ENCODE data around the gene SHC3. TPM values are rescaled to one million over a fixed set of nuclear protein-coding genes. Genes with fewer than 3 reads are reported as not detected.

The SHC3 gene
- total and polyA plus RNA-seq, 9 of the 15 experiments (the other 6 are each of a cell fraction or from before 2014, with no cell fraction given), result not detected

GRCh38 chr9:89179895-89180734 is 1.5 kb upstream of the SHC3 start:
- FAIRE-seq (no peak), ATAC-seq (no peak; the same call in 2 of the 3 replicates), DNase-seq (ENCODE audit: extremely low read depth in 1 of 4, low spot score in 3 of 4) (peak; percentile 9 to 18 (median 16))
- TF ChIP-seq CEBPB (tag; IDR thresholded peaks at IDR 0.05), result peak; percentile 34; the same call in 1 of the 2 replicates
- TF ChIP-seq JUND (IDR thresholded peaks at IDR 0.05; ENCODE audit: borderline replicate concordance, low read depth, low read length), result peak; percentile 26; the same call in 1 of the 2 replicates
- no peak for TF ChIP-seq JUND (tag; IDR thresholded peaks at IDR 0.05; ENCODE audit: borderline replicate concordance, low read depth, low read length)
- no peak for TF ChIP-seq ZKSCAN8 (CRISPR knock-in tag; IDR thresholded peaks at IDR 0.05)
- peak; percentile 83 for TF ChIP-seq PRDM10 (IDR thresholded peaks at IDR 0.05; ENCODE audit: partially characterized antibody)
- 0 out of 4 replicates have a peak, but pooled peaks of 1 of the 2 experiments have one; percentile 19 for TF ChIP-seq TRIM24 (IDR thresholded peaks at IDR 0.05)
- no peak for TF ChIP-seq BCLAF1 (IDR thresholded peaks at IDR 0.05; ENCODE audit: borderline replicate concordance in 1 of 2, control insufficient read depth in 1 of 2, low read depth in 2 of 2, low read length in 1 of 2)
- no peak for TF ChIP-seq MECOM (CRISPR knock-in tag; IDR thresholded peaks at IDR 0.05)
- no peak for TF ChIP-seq NR2C2 (CRISPR knock-in tag; IDR thresholded peaks at IDR 0.05)
- no peak for TF ChIP-seq NR2C2 (tag; IDR thresholded peaks at IDR 0.05)
- no peak for TF ChIP-seq ZNF583 (CRISPR knock-in tag; IDR thresholded peaks at IDR 0.05)
- peak; percentile 51 for TF ChIP-seq FOSL1 (tag; conservative IDR thresholded peaks at IDR 0.05)
- TF ChIP-seq CEBPG (CRISPR knock-in tag; IDR thresholded peaks at IDR 0.05), result no peak
- TF ChIP-seq CEBPG (tag; conservative IDR thresholded peaks at IDR 0.05 in 1 of 2, IDR thresholded peaks at IDR 0.05 in 1 of 2), result peak in 1 of 2 experiments; percentile 29; a peak in 1 of 4 replicates
- peaks cover 2 to 23% of the 10 kb centered on the region in 2 experiments; a peak in 4 of 5 replicates for H3K27me3 ChIP-seq (ENCODE audit: control insufficient read depth in 2 of 2, insufficient read depth in 2 of 2, low read length in 2 of 2)
- no TSS peak for BruUV-seq (replicated peaks)
- intact Hi-C loops (cut with micrococcal nuclease) (no loop called here), in situ Hi-C loops (cut with MboI) (no loop called here)
- ChIA-PET POLR2A (interaction anchor here (0.7 kb wide), 1 partner anchor 217 kb away, joined by 3 read pairs; no protein-coding TSS in a partner anchor), CTCF (ENCODE audit: low intra/inter-chr PET ratio) (no interaction called here)
- H3K4me3 ChIP-seq, result no peak overlapping the region
- H3K79me2 ChIP-seq (ENCODE audit: control insufficient read depth, insufficient read depth, low read length), result no peaks in the 10 kb centered on the region
- H2AFZ ChIP-seq (ENCODE audit: low read depth, low read length), result no peak overlapping the region
- no peak overlapping the region for H3K4me2 ChIP-seq (ENCODE audit: insufficient read depth, low read length)
- no peaks in the 10 kb centered on the region for H3K9me3 ChIP-seq (replicated peaks; ENCODE audit: control insufficient read depth, insufficient read depth, low read depth, low read length)
- no peaks in the 10 kb centered on the region for H3K9me1 ChIP-seq (ENCODE audit: control insufficient read depth, insufficient read depth, low read length)
- WGBS (ENCODE audit: insufficient coverage, low coverage, missing lambda C conversion rate), result 7% methylated on average over 32 of the region's 35 CpGs
- H3K9ac ChIP-seq (ENCODE audit: insufficient read depth in 1 of 2, low read depth in 2 of 2, low read length in 2 of 2), result no peak overlapping the region
- H3K4me1 ChIP-seq (replicated peaks in 1 of 2; ENCODE audit: control insufficient read depth in 2 of 2, insufficient read depth in 2 of 2, low read length in 2 of 2), result 0 out of 5 replicates have a peak, but pooled peaks cover 0 to 3% of the 10 kb centered on the region in 2 experiments
- H3K27ac ChIP-seq (ENCODE audit: extremely low read depth, low read depth, low read length), result no peak overlapping the region
- no peaks in the 10 kb centered on the region for H4K20me1 ChIP-seq (replicated peaks; ENCODE audit: control insufficient read depth, insufficient read depth, low read length)
- no peaks in the 10 kb centered on the region for H3K36me3 ChIP-seq (ENCODE audit: control insufficient read depth, insufficient read depth, low read length)
